Small intestine (tissue), 7 donors: Measurements from ENCODE around the gene KLHL29. TPM values are rescaled to one million over a fixed set of nuclear protein-coding genes. Genes with fewer than 3 reads are reported as not detected.

Source experiments
- DNase-seq, 2 donors: peaks; one replicate each; pipeline versions ENCODE4 v3.0.0 to v3.0.0-alpha.2; 2013
- FAIRE-seq: peaks from 2 replicates; lab custom pipeline; 2012; peaks lifted over from hg19 to GRCh38; lab: Jason Lieb, UNC
- H3K27ac ChIP-seq, 3 donors: one replicate each; pipeline ENCODE4 v1.5.1; 2013; ENCODE audit warnings: low read length in 2 of 3, mild to moderate bottlenecking in 2 of 3, control low read depth in 1 of 3, inconsistent platforms in 1 of 3, low read depth in 1 of 3, moderate library complexity in 1 of 3
- H3K27me3 ChIP-seq, 3 donors: one replicate each; pipeline ENCODE4 v1.6.1; 2013; ENCODE audit warnings: low read length in 3 of 3, inconsistent platforms in 1 of 3; ENCODE audit not compliant: control insufficient read depth in 3 of 3, insufficient read depth in 3 of 3
- H3K36me3 ChIP-seq, 3 donors: one replicate each; pipeline ENCODE4 v1.6.1; 2013; ENCODE audit warnings: low read length in 3 of 3, inconsistent platforms in 1 of 3, low read depth in 1 of 3, mild to moderate bottlenecking in 1 of 3, moderate library complexity in 1 of 3; ENCODE audit not compliant: control insufficient read depth in 3 of 3, insufficient read depth in 2 of 3
- H3K4me1 ChIP-seq, 3 donors: one replicate each; pipeline ENCODE4 v1.6.1; 2013; ENCODE audit warnings: low read length in 2 of 3, inconsistent platforms in 1 of 3, low read depth in 1 of 3, mild to moderate bottlenecking in 1 of 3, moderate library complexity in 1 of 3; ENCODE audit not compliant: control insufficient read depth in 3 of 3, insufficient read depth in 2 of 3
- H3K4me3 ChIP-seq, 3 donors: one replicate each; pipeline ENCODE4 v1.5.1; 2013; ENCODE audit warnings: low read length in 3 of 3, control low read depth in 1 of 3, inconsistent platforms in 1 of 3, low read depth in 1 of 3, mild to moderate bottlenecking in 1 of 3, moderate library complexity in 1 of 3
- H3K9me3 ChIP-seq, 2 donors: one replicate each; pipeline ENCODE4 v1.6.1; 2013; ENCODE audit warnings: low read depth in 1 of 2, low read length in 1 of 2; ENCODE audit not compliant: control insufficient read depth in 2 of 2, insufficient read depth in 1 of 2
- WGBS, 3 donors: extraction: QIAGEN DNeasy Blood & Tissue Kit; methylation state at CpG; one replicate each; pipeline ENCODE4 v1.1.7; 2013; 5-methylcytosine and 5-hydroxymethylcytosine counted together
- polyA plus RNA-seq, 4 donors: library from polyadenylated mRNA; stranded (reverse) in 3 of 4; unstranded in 1 of 4; fragments of 200-250 nt in 3 of 4; fragments of 120-200 nt in 1 of 4; gene quantifications; one replicate each; pipeline versions ENCODE4 v1.2.1 to v1.2.3, GENCODE V29; 2013
- donor health status: healthy with polysubstance abuse.
- donor health status: control.
- donor health status: control.
- donor health status: Bipolar disorder and iron deficiency.
- donor health status: healthy.

Gene KLHL29
- polyA plus RNA-seq, 4 donors, result 0.22 to 2.7 (median 1.4) TPM

DNA sequence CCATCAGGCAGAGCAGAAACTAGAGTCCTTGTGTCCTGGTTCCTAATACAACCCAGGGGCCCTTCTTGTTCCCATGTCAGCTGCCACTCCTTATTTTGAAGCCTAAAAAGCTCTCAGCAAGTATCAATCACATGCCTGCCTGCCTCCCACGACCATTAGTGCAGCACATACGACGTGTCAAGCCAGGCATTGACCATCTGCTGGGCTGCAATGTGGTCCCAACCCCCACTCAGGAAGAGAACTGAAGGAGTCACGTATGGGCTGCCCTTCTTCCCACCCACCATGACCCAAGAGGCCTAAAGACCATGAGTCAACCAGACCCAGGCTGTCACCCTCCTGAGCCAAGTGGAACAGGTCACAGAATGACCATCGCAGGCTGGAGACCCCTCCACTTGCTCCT lies 98.8 kb downstream of the KLHL29 start:
- FAIRE-seq (no peak), DNase-seq (no peak)
- peaks cover 0 to 2% (median 0%) of the 10 kb centered on the region in 3 donors for H3K27me3 ChIP-seq
- no peaks in the 10 kb centered on the region for H3K9me3 ChIP-seq
- H3K27ac ChIP-seq, result no peak overlapping the region
- no peaks in the 10 kb centered on the region for H3K36me3 ChIP-seq
- 67 to 75% (median 74%) methylated on average over 5 of the region's 5 CpGs for WGBS, 3 donors
- H3K4me3 ChIP-seq, result no peak overlapping the region
- no peaks in the 10 kb centered on the region for H3K4me1 ChIP-seq

DNA sequence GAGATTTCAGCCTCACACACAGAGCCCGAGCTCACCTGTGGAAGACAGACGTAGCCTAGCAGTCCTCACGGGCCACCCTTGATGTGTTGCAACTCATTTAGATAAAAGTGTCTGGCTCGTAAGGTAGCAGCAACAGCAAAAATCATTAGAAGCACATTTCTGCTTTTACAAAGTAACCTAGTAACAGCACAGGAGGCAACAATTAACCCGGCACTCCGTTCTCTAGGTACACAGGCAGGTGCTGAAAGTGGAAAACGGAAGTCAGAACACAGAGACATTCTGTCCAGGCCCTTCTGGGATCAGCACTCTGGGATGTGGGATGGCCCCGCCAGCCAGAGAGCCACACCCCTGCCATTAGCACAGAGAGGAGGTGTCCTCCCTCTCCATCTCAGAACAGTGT lies 99.3 kb downstream of the KLHL29 start:
- Histone ChIP-seq H3K36me3 (no peaks in the 10 kb centered on the region), H3K27ac (no peak overlapping the region), H3K4me1 (no peaks in the 10 kb centered on the region), H3K4me3 (no peak overlapping the region), H3K9me3 (no peaks in the 10 kb centered on the region), H3K27me3 (peaks cover 0 to 2% (median 0%) of the 10 kb centered on the region in 3 donors)
- FAIRE-seq (no peak), DNase-seq (no peak)
- WGBS, 3 donors, result 66 to 83% (median 68%) methylated on average over 8 of the region's 8 CpGs

DNA sequence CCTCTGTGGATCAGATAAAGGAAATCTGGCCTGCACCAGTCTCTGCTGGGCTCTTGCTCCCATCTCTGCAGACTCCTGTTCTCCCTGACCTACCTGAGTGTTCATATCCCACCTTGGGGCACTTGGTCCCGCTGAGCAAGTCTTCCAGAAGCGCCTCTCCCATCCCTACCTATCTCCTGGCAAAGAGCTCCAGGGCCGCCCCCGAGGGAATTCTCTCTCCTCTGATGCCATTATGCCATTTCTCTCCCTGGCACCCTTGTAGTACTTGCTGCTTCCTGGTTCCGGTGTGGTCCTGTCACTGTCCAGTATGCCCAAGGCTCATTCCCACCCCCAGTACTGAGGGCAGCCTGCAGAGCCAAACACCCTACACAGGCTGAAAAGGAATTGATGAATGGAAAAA lies 99.8 kb downstream of the KLHL29 start:
- H3K36me3 ChIP-seq, result no peaks in the 10 kb centered on the region
- H3K27ac ChIP-seq, result no peak overlapping the region
- peaks cover 0 to 2% (median 0%) of the 10 kb centered on the region in 3 donors for H3K27me3 ChIP-seq
- no peaks in the 10 kb centered on the region for H3K4me1 ChIP-seq
- no peak overlapping the region for H3K4me3 ChIP-seq
- WGBS, 3 donors, result 70 to 82% (median 76%) methylated on average over 5 of the region's 5 CpGs
- DNase-seq (no peak), FAIRE-seq (no peak)
- H3K9me3 ChIP-seq, result no peaks in the 10 kb centered on the region

- Histone ChIP-seq H3K9me3 (no peaks in the 10 kb centered on the region), H3K4me1 (no peaks in the 10 kb centered on the region), H3K4me3 (no peak overlapping the region), H3K27ac (no peak overlapping the region), H3K36me3 (no peaks in the 10 kb centered on the region), H3K27me3 (peaks cover 0 to 2% (median 0%) of the 10 kb centered on the region in 3 donors)
- FAIRE-seq (no peak), DNase-seq (no peak)
- WGBS, 3 donors, result 78 to 89% (median 84%) methylated on average over 2 of the region's 2 CpGs
These were observed 100.3 kb downstream of the KLHL29 start for GRCh38 chr2:23485261-23485660.

- Histone ChIP-seq H3K4me1 (no peaks in the 10 kb centered on the region), H3K4me3 (no peak overlapping the region), H3K36me3 (no peaks in the 10 kb centered on the region), H3K27me3 (peaks cover 0 to 2% (median 0%) of the 10 kb centered on the region in 3 donors), H3K9me3 (no peaks in the 10 kb centered on the region), H3K27ac (no peak overlapping the region)
- 73 to 78% (median 75%) methylated on average over 10 of the region's 10 CpGs for WGBS, 3 donors
- FAIRE-seq, result no peak
- no peak for DNase-seq
These were observed 101.1 kb downstream of the KLHL29 start for GRCh38 chr2:23485841-23486683.

DNA sequence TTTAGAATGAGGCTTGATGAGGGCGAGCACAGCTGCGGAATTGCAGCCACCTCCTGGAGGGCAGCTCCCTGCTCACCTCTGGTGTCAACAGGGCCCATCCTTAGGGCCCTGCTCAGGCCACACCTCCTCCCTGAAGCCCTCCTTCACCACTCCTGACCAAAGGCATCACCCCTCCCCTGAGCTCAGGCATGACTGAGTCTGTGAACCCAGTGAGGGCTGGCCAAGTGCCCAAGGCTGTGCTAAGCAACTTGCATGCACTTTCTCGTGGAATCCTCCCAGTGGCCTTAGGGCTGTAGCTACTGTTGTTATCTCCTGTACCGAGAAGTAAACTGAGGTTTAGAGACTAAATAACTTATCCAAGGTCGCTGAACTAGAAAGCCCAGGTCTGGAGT lies 101.7 kb downstream of the KLHL29 start:
- H3K4me1 ChIP-seq, result no peaks in the 10 kb centered on the region
- WGBS, 3 donors, result 13 to 58% (median 32%) methylated on average over 5 of the region's 5 CpGs
- H3K9me3 ChIP-seq, result no peaks in the 10 kb centered on the region
- no peak for FAIRE-seq
- H3K4me3 ChIP-seq, result no peak overlapping the region
- H3K27ac ChIP-seq, result no peak overlapping the region
- peaks cover 0 to 2% (median 0%) of the 10 kb centered on the region in 3 donors for H3K27me3 ChIP-seq
- peaks cover 0 to 2% (median 0%) of the 10 kb centered on the region in 3 donors for H3K36me3 ChIP-seq
- DNase-seq, result no peak

- Histone ChIP-seq H3K36me3 (peaks cover 0 to 6% (median 0%) of the 10 kb centered on the region in 3 donors), H3K4me3 (no peak overlapping the region), H3K27me3 (peaks cover 0 to 2% (median 0%) of the 10 kb centered on the region in 3 donors), H3K4me1 (no peaks in the 10 kb centered on the region), H3K9me3 (no peaks in the 10 kb centered on the region), H3K27ac (no peak overlapping the region)
- no peak for FAIRE-seq
- no peak for DNase-seq
- WGBS, 3 donors, result 76 to 89% (median 80%) methylated on average over 14 of the region's 14 CpGs
These were observed 102.9 kb downstream of the KLHL29 start for GRCh38 chr2:23487735-23488492.

GRCh38 chr2:23488584-23488983 lies 103.6 kb downstream of the KLHL29 start:
- Histone ChIP-seq H3K27ac (no peak overlapping the region), H3K9me3 (no peaks in the 10 kb centered on the region), H3K27me3 (peaks cover 0 to 2% (median 0%) of the 10 kb centered on the region in 3 donors), H3K36me3 (peaks cover 0 to 6% (median 0%) of the 10 kb centered on the region in 3 donors), H3K4me3 (no peak overlapping the region), H3K4me1 (no peaks in the 10 kb centered on the region)
- FAIRE-seq, result no peak
- 88 to 97% (median 94%) methylated on average over 4 of the region's 4 CpGs for WGBS, 3 donors
- no peak for DNase-seq
